ENCODE results near the gene FAHD2A.
"Not testable (repeated sequence)": the region's sequence is repeated elsewhere in the genome, so short reads cannot be mapped to it uniquely, and the experiment has no call there.

FAHD2A gene, protein sequence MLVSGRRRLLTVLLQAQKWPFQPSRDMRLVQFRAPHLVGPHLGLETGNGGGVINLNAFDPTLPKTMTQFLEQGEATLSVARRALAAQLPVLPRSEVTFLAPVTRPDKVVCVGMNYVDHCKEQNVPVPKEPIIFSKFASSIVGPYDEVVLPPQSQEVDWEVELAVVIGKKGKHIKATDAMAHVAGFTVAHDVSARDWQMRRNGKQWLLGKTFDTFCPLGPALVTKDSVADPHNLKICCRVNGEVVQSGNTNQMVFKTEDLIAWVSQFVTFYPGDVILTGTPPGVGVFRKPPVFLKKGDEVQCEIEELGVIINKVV

DNA sequence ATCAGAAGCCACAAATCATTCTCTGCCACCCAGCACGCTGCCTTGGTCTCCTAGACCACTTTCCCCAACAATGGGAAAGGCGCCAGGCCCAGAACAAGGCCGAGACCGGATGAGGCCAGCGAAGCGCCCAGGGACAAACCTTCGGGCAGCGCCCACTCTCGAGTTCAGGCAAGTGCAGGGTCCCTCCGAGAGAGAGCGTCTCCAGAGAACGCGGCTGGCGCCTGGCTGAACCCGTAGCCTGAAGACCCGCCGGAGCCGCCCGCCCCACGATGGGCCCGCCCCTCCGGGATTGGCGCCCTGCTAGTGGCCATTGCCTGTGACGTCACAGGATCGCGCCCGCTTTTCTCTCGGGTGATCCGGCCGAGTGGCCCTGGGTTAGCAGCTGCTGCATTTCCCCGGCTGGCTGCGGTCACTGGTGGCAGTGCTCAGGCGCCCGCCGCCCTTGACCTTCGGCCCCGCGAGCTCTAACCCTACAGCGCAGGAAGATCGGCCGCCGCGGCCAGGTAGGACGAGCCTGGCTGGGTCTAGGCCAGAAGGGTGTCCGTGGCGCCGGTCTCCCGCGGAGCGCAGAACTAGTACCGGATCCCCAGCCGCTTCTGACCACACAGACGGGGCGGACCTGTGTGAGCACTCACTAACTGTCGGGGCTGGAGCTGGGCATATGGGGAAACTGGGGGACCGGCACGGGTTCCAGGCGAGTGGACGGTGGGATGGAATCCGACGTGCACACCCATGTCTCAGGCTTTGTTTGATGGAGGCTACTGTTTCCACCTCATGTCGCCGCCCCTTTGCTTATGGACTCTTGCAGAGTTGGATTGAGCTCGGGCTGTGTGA, at the start of gene FAHD2A:
Gene FAHD2A, plus strand, starts transcription at position 339 of the 834 bp plus-strand sequence. CDS start 2,851 bp downstream, outside the sequence.
- in situ Hi-C loops (cut with MboI; ENCODE audit: low sequenced_read_pairs, unreplicated experiment), result no loop called here
- TF ChIP-seq, protein P1, sequence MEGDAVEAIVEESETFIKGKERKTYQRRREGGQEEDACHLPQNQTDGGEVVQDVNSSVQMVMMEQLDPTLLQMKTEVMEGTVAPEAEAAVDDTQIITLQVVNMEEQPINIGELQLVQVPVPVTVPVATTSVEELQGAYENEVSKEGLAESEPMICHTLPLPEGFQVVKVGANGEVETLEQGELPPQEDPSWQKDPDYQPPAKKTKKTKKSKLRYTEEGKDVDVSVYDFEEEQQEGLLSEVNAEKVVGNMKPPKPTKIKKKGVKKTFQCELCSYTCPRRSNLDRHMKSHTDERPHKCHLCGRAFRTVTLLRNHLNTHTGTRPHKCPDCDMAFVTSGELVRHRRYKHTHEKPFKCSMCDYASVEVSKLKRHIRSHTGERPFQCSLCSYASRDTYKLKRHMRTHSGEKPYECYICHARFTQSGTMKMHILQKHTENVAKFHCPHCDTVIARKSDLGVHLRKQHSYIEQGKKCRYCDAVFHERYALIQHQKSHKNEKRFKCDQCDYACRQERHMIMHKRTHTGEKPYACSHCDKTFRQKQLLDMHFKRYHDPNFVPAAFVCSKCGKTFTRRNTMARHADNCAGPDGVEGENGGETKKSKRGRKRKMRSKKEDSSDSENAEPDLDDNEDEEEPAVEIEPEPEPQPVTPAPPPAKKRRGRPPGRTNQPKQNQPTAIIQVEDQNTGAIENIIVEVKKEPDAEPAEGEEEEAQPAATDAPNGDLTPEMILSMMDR (IDR thresholded peaks at IDR 0.05; ENCODE audit: borderline replicate concordance, control extremely low read depth, extremely low read depth, insufficient read depth, missing control alignments), result no peak
- DNase-seq (ENCODE audit: low spot score), result peak; percentile 99

DNA sequence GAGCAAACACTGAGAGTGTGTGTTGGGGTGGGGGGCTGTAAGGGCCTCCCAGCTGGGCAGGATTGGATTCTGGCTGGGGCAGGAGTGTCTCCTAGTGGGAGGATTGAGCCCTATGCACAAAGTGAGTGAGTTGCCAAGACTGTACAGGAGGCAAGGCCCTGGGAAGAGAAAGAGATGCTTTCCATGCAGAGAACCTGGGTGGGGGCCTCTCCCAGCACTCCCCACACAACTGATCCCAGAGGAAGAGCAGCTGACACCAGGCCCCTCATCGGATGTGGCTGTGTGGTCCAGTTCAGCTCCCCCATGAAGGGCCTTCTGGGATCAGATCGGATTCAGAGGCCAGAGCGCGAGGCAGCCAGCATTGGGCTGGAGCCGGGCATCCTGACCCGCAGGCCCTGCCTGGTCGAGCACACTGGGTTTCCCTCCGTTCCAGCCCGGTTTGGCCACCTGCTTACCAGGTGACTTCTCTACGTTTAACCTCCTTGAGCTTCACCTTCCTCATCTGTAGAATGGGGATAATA, 49.4 kb upstream of the FAHD2A start:
- TF ChIP-seq, protein P1 (IDR thresholded peaks at IDR 0.05; ENCODE audit: borderline replicate concordance, control extremely low read depth, extremely low read depth, insufficient read depth, missing control alignments), result no peak
- no peak for DNase-seq (ENCODE audit: low spot score)
- in situ Hi-C loops (cut with MboI; ENCODE audit: low sequenced_read_pairs, unreplicated experiment), result no loop called here

DNA sequence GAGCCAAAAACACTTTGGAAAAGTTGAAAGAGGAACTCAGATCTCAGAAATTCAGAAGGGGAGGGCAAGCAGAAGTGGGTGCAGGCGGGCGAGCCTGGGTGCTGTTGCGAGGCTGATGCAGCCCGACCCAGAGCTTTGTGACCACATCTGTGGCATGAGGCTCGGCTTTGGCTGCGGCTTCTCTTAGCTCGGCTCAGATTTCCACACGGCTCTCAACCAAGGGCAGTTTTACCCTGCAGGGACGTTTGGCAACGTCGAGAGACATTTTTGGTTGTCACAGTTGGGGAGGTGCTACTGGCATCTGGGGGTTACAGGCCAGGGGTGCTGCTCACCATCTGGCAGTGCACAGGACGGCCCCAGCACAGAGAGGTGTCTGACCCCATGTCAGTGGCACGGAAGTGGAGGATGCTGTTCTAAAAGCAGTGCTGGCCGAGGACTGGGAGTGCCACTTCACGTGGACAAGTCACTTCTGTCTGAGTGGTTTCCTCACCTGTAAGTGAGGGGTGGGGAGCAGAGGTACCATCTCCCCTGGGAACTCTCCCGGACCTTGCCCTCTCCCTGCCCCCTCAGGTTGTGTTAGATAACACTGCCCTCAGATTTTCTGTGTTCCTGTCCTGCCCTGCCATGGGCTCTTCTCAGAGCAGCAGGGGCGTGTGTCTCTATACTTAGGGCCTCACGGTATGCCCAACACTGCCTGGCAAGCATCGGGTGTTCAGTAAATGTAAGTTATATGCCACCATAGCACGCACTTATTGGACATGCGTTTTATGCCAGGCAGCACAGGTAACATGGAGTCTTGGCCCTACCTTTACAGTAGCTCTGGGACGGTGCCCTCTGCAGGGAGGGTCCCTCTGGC, 48.7 kb upstream of the FAHD2A start:
- no peak for DNase-seq (ENCODE audit: low spot score)
- in situ Hi-C loops (cut with MboI; ENCODE audit: low sequenced_read_pairs, unreplicated experiment), result no loop called here
- TF ChIP-seq, protein P1 (IDR thresholded peaks at IDR 0.05; ENCODE audit: borderline replicate concordance, control extremely low read depth, extremely low read depth, insufficient read depth, missing control alignments), result no peak

DNA sequence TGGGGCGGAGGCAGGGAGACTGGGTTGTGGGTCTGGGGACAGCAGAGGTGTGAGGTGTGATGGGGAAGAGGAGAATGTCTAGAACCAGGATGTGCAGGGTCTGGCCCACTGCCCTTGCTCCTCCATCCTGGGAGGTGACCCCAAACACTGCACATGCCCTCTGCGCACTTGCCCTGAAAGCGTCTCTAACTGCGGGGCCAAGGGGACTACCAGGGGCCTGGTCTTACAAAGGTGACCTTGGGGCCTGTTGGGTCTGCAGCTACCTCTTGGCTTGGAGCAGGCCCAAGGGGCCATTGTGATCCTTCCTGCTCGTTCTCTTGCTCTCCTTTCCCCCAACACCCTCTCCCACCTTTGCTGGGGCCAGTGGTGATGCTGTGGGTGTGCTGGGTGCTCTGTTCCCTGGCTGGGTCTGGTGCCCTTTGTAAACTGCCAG, 48.0 kb upstream of the FAHD2A start:
- TF ChIP-seq, protein P1 (IDR thresholded peaks at IDR 0.05; ENCODE audit: borderline replicate concordance, control extremely low read depth, extremely low read depth, insufficient read depth, missing control alignments), result no peak
- in situ Hi-C loops (cut with MboI; ENCODE audit: low sequenced_read_pairs, unreplicated experiment), result no loop called here
- DNase-seq (ENCODE audit: low spot score), result no peak

DNA sequence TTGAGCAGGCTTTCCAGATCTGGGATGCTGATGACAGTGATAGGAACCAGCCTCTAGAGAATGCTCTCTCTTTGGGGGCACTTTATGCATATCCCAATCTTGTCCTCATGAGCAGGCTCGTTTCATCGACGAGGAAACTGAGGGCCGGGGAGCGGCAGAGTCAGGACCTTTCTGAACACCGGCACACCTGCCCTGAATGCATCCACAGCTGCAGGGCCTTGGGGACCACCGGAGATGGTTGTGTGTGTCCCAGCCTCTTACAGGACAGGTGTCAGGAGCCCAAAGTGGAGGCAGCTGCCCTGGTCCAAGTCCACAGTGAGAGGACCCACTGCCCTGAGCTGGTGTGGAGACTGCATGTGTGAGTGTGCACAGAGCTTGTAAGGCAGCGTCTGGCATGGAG, 47.6 kb upstream of the FAHD2A start:
- TF ChIP-seq, protein P1 (IDR thresholded peaks at IDR 0.05; ENCODE audit: borderline replicate concordance, control extremely low read depth, extremely low read depth, insufficient read depth, missing control alignments), result no peak
- DNase-seq (ENCODE audit: low spot score), result no peak
- in situ Hi-C loops (cut with MboI; ENCODE audit: low sequenced_read_pairs, unreplicated experiment), result no loop called here

DNA sequence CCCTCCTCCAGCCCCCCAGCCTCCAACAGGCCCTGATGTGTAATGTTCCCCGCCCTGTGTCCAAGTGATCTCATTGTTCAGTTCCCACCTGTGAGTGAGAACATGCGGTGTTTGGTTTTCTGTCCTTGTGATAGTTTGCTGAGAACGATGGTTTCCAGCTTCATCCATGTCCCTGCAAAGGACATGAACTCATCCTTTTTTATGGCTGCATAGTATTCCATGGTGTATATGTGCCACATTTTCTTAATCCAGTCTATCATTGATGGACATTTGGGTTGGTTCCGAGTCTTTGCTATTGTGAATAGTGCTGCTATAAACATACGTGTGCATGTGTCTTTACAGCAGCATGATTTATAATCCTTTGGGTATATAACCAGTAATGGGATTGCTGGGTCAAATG, 47.0 kb upstream of the FAHD2A start:
- DNase-seq (ENCODE audit: low spot score); in situ Hi-C loops (cut with MboI; ENCODE audit: low sequenced_read_pairs, unreplicated experiment): not testable (repeated sequence)
